Bronchial epithelial cell (primary cell): ENCODE results near the gene KMT2B. TPM values are rescaled to one million over a fixed set of nuclear protein-coding genes. Genes with fewer than 3 reads are reported as not detected.
A peak's percentile ranks its signal among the peaks of the same experiment; 100 is the strongest.

Source experiments
- DNase-seq: peaks from one replicate; pipeline ENCODE4 v3.0.0-alpha.2; 2010; ENCODE audit warnings: low read depth
- FAIRE-seq: peaks from 2 replicates; lab custom pipeline; 2011; peaks lifted over from hg19 to GRCh38; lab: Jason Lieb, UNC
- H3K27me3 ChIP-seq: 2 replicates; pipeline ENCODE4 v1.5.1; 2011; ENCODE audit warnings: low read length; ENCODE audit not compliant: control insufficient read depth, insufficient read depth
- H3K36me3 ChIP-seq: 2 replicates; pipeline ENCODE4 v1.5.1; 2011; ENCODE audit warnings: low read length; ENCODE audit not compliant: control insufficient read depth, insufficient read depth
- H3K4me3 ChIP-seq: 2 replicates; pipeline ENCODE4 v1.5.1; 2011; ENCODE audit warnings: mild to moderate bottlenecking, low read depth, low read length, control low read depth
- CTCF ChIP-seq: IDR thresholded peaks from 2 replicates; pipeline ENCODE4 v1.5.1; 2011; ENCODE audit warnings: mild to moderate bottlenecking, moderate library complexity, low read length, control low read depth, inconsistent platforms; ENCODE audit not compliant: insufficient read depth, severe bottlenecking
- total RNA-seq: library from RNA; depleted of rRNA; stranded (reverse); fragments of >200 nt; gene quantifications from 2 replicates; pipeline ENCODE4 v1.2.1, GENCODE V29; 2014

The KMT2B gene
- total RNA-seq, 1 donor from 2014 or later, result 3.4 TPM

- DNase-seq (no peak), FAIRE-seq (no peak)
- TF ChIP-seq CTCF, result no peak
- Histone ChIP-seq H3K27me3 (no peaks in the 10 kb centered on the region), H3K4me3 (no peak overlapping the region), H3K36me3 (peaks cover 18% of the 10 kb centered on the region)
These were observed 38.0 kb downstream of the KMT2B start for GRCh38 chr19:35755550-35756376.

GRCh38 chr19:35756377-35757230 is 38.8 kb downstream of the KMT2B start, which contains the start of gene HSPB6:
HSPB6 (minus strand) TSS chr19:35757029; CDS start chr19:35757008, 21 bp downstream.
- no peak for TF ChIP-seq CTCF
- FAIRE-seq (no peak), DNase-seq (no peak)
- peak within 1 kb of the TSS; percentile 37 for H3K4me3 ChIP-seq
- peaks cover 19% of the 10 kb centered on the region for H3K36me3 ChIP-seq
- H3K27me3 ChIP-seq, result no peaks in the 10 kb centered on the region

- Histone ChIP-seq H3K27me3 (no peaks in the 10 kb centered on the region), H3K36me3 (peaks cover 22% of the 10 kb centered on the region), H3K4me3 (peak overlapping the region; percentile 37)
- DNase-seq (no peak), FAIRE-seq (no peak)
- no peak for TF ChIP-seq CTCF
These were observed 39.5 kb downstream of the KMT2B start for GRCh38 chr19:35757231-35757748.

GRCh38 chr19:35757749-35758608 is 40.2 kb downstream of the KMT2B start, which contains the start of gene PROSER3:
PROSER3 (plus strand) TSS chr19:35758176; CDS start chr19:35758216, 40 bp downstream.
- FAIRE-seq (peak; percentile 95), DNase-seq (peak; percentile 98)
- no peak for TF ChIP-seq CTCF
- H3K4me3 ChIP-seq, result peak within 1 kb of the TSS; percentile 76
- no peaks in the 10 kb centered on the region for H3K27me3 ChIP-seq
- H3K36me3 ChIP-seq, result peaks cover 18% of the 10 kb centered on the region

- Histone ChIP-seq H3K36me3 (peaks cover 12% of the 10 kb centered on the region), H3K27me3 (no peaks in the 10 kb centered on the region), H3K4me3 (no peak overlapping the region)
- no peak for FAIRE-seq
- DNase-seq, result no peak
- TF ChIP-seq CTCF, result no peak
These were observed 41.9 kb downstream of the KMT2B start for GRCh38 chr19:35759697-35760096.
